DMS153 treated with DMSO at 0.1 percent for 48 hours (cell line): Measurements from ENCODE around the gene TAP2.
A peak's percentile ranks its signal among the peaks of the same experiment; 100 is the strongest.
"Not testable (repeated sequence)": the region's sequence is repeated elsewhere in the genome, so short reads cannot be mapped to it uniquely, and the experiment has no call there.

Source experiments
- DNase-seq: peaks from one replicate; lab custom pipeline; 2025; ENCODE audit not compliant: unreplicated experiment; lab: John Stamatoyannopoulos, UW

TAP2 gene

GRCh38 chr6:32836873-32837272 is 1.7 kb downstream of the TAP2 start:
- DNase-seq = no peak

GRCh38 chr6:32835167-32835893 is 3.2 kb downstream of the TAP2 start:
- DNase-seq = no peak

- no peak for DNase-seq
These were observed 4.9 kb downstream of the TAP2 start for GRCh38 chr6:32833664-32834063.

GRCh38 chr6:32832535-32832934 is 6.0 kb downstream of the TAP2 start:
- DNase-seq = no peak

GRCh38 chr6:32830936-32831335 is 7.6 kb downstream of the TAP2 start:
- DNase-seq = no peak

GRCh38 chr6:32830017-32830416 is 8.5 kb downstream of the TAP2 start:
- no peak for DNase-seq

- no peak for DNase-seq
These were observed 9.0 kb downstream of the TAP2 start for GRCh38 chr6:32829495-32829894.

- no peak for DNase-seq
These were observed 11.5 kb downstream of the TAP2 start for GRCh38 chr6:32827025-32827424.

- no peak for DNase-seq
These were observed 12.6 kb downstream of the TAP2 start for GRCh38 chr6:32825966-32826365.

- DNase-seq = no peak
These were observed 18.8 kb downstream of the TAP2 start for GRCh38 chr6:32819729-32820128.

GRCh38 chr6:32818867-32819266 is 19.7 kb downstream of the TAP2 start:
- no peak for DNase-seq

- DNase-seq = no peak
These were observed 21.8 kb downstream of the TAP2 start, which contains the start of gene HLA-DOB for GRCh38 chr6:32816746-32817204. TSS of gene HLA-DOB (minus strand) at chr6:32817002. CDS start at chr6:32816951, 51 bp downstream.

GRCh38 chr6:32815996-32816395 is 22.5 kb downstream of the TAP2 start:
- no peak for DNase-seq

- DNase-seq = no peak
These were observed 23.4 kb downstream of the TAP2 start for GRCh38 chr6:32815115-32815514.

- no peak for DNase-seq
These were observed 24.4 kb downstream of the TAP2 start for GRCh38 chr6:32814145-32814544.

GRCh38 chr6:32809171-32809570 is 29.4 kb downstream of the TAP2 start:
- no peak for DNase-seq

GRCh38 chr6:32807020-32807580 is 31.4 kb downstream of the TAP2 start:
- no peak for DNase-seq

- DNase-seq = not testable (repeated sequence)
These were observed 33.1 kb downstream of the TAP2 start for GRCh38 chr6:32805404-32805803.

- DNase-seq = no peak
These were observed 35.1 kb downstream of the TAP2 start for GRCh38 chr6:32803416-32803815.

- no peak for DNase-seq
These were observed 38.8 kb downstream of the TAP2 start for GRCh38 chr6:32799740-32800139.

GRCh38 chr6:32799168-32799567 is 39.4 kb downstream of the TAP2 start:
- DNase-seq = no peak

GRCh38 chr6:32796848-32797776 is 41.4 kb downstream of the TAP2 start:
- peak; percentile 2 for DNase-seq
